Measurements from ENCODE around the gene DSTYK.

DSTYK gene

DNA sequence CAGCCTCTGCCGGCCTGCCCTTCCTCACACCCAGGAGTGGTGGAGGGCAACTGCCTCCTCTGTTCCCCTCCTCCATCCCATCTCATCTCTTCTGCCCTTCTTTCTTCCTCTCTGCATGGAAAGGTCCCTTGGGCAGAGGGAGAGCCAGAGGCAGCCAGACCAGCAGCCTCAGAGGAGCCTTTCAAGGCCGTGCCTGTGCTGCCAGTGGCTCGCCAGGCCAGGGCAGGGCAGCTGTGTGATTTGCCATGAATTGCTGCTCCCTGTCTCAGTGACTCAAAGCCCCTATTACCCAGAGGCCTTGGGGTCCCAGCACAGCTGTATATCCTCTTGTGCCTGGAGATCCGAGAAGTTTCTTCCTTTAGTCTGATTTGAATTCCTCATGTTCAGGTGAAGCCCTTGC, 38.1 kb upstream of the DSTYK start:
- Histone ChIP-seq H3K27ac (peak overlapping the region; percentile 84 to 86), H3K27me3 (no peaks in the 10 kb centered on the region), H3K9me3 (no peaks in the 10 kb centered on the region), H3K4me3 (peak overlapping the region in 1 of 2 donors; percentile 5), H3K4me1 (peaks cover 0 to 66% (median 54%) of the 10 kb centered on the region in 4 donors), H3K36me3 (no peaks in the 10 kb centered on the region)
- TF ChIP-seq CTCF (IDR thresholded peaks at IDR 0.05): no peak
- no peak for DNase-seq
- intact Hi-C loops (cut with DNase I; ENCODE audit: low total_unique reads): loop anchor here (10.0 kb wide), 1 partner anchor 265 kb away; no protein-coding TSS in a partner anchor

GRCh38 chr1:205248793-205249601, 37.5 kb upstream of the DSTYK start:
- H3K27me3 ChIP-seq: no peaks in the 10 kb centered on the region
- intact Hi-C loops (cut with DNase I; ENCODE audit: low total_unique reads): no loop called here
- no peak for TF ChIP-seq CTCF (IDR thresholded peaks at IDR 0.05)
- H3K27ac ChIP-seq: peak overlapping the region; percentile 84 to 86
- H3K9me3 ChIP-seq: no peaks in the 10 kb centered on the region
- peak overlapping the region in 1 of 2 donors; percentile 5 for H3K4me3 ChIP-seq
- peak; percentile 79 to 90 for DNase-seq
- no peaks in the 10 kb centered on the region for H3K36me3 ChIP-seq
- peaks cover 0 to 66% (median 54%) of the 10 kb centered on the region in 4 donors for H3K4me1 ChIP-seq

DNA sequence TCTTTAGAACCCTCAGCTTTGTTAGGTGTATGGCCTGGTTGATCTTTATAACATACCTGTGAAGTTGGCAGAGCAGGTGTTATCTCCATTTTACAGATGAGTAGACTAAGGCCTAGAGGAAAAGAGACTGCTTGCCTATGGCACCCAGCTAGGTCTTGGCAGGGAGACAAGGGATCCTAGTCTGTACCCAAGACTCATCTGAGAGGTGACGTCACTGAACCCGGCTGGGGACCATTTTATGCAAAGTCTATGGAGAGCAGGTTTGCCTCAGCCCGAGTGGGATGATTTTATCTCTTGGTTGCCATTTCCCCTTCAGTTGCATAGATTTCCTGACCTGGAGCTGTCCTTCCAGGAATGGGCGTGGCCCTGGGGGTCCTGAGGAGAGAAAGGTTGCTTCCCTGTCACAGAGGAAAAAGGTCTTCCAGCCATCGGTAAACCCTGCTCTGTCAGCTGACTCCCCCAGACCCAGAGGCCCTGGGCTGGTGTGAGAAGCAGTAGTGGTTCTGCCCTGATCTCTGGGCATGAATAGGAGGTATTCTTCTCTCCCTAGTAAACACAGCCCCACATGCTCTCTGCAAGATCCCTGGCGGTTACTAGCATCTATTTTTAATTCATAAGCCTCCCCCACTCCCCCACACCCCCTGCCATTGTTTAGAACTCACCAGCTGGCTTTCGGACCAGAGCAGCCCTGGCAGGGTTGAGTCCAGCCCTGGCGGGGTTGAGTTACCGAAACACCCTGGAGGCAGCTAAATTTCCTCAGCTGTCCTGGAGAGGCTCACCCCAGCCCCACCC, 35.8 kb upstream of the DSTYK start:
- intact Hi-C loops (cut with DNase I; ENCODE audit: low total_unique reads): no loop called here
- H3K36me3 ChIP-seq: no peaks in the 10 kb centered on the region
- H3K27me3 ChIP-seq: no peaks in the 10 kb centered on the region
- peaks cover 0 to 63% (median 54%) of the 10 kb centered on the region in 4 donors for H3K4me1 ChIP-seq
- peak; percentile 27 to 66 for DNase-seq
- no peak for TF ChIP-seq CTCF (IDR thresholded peaks at IDR 0.05)
- H3K4me3 ChIP-seq: no peak overlapping the region
- H3K27ac ChIP-seq: peak overlapping the region; percentile 84 to 86
- no peaks in the 10 kb centered on the region for H3K9me3 ChIP-seq

DNA sequence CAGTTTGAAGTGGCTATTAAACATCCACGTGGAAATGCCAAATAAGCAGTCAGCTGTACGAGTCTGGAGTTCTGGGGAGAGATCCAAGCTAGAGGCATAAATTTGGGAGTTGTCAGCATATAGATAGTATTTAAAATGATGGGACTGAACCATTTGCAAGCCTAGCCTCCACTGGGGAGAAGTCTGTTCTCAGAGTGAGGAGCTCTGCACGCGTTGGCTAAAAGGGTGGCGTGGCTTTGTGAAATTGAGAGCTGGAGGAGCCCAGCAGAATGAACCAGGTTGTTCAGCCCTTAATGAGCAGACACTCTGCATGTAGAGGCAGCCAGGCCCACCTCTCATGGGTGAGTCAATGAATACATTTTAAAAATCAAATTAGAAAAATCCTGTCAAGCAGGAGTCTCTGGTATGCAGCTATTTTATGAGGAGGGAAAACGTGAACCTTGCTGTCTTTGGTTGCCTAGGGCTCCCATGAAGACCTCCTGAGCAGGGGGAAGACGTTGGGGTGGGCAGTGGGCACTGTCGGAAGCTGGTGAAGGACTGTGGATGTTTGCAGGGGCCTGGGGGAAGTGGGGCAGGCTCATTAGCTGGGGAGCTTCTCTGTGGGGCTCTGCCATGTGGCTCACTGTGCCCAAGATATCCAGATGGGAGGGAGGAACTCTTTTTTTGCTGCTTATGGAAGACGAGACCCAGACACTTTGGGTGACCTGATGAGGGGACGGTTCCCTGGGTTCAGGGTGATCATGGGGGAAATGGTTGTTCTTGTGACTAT, 35.0 kb upstream of the DSTYK start:
- intact Hi-C loops (cut with DNase I; ENCODE audit: low total_unique reads): no loop called here
- Histone ChIP-seq H3K4me3 (no peak overlapping the region), H3K9me3 (no peaks in the 10 kb centered on the region), H3K36me3 (peaks cover 0 to 5% (median 5%) of the 10 kb centered on the region in 3 donors), H3K27me3 (no peaks in the 10 kb centered on the region), H3K27ac (peak overlapping the region; percentile 84 to 86), H3K4me1 (peaks cover 0 to 55% (median 50%) of the 10 kb centered on the region in 4 donors)
- peak in 1 of 2 donors; percentile 50 for DNase-seq
- no peak for TF ChIP-seq CTCF (IDR thresholded peaks at IDR 0.05)

DNA sequence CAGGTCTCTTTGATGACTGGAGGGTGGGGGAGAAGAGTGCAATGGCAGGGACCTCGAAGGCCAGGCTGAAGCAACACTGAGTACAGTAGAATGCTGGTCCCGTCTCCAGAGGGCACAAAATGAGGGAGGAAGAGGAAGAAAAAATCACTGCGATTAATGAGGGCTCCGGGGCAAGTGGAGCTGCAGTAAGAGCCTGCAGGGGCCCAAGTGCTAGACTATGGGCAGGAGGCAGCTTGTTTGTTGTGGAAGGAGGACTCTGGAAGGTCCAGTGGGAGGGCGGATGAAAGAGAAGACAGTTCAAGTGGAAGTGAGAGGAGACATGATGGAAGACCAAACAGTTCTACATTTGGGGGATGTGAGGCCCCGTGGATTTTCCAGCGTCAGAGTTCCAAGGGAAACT, 33.6 kb upstream of the DSTYK start:
- Histone ChIP-seq H3K36me3 (peaks cover 0 to 10% (median 6%) of the 10 kb centered on the region in 3 donors), H3K4me1 (peaks cover 0 to 41% (median 37%) of the 10 kb centered on the region in 4 donors), H3K9me3 (no peaks in the 10 kb centered on the region), H3K27me3 (no peaks in the 10 kb centered on the region), H3K27ac (no peak overlapping the region), H3K4me3 (no peak overlapping the region)
- TF ChIP-seq CTCF (IDR thresholded peaks at IDR 0.05): no peak
- DNase-seq: peak in 1 of 2 donors; percentile 29
- intact Hi-C loops (cut with DNase I; ENCODE audit: low total_unique reads): no loop called here

Measured in tibial artery (tissue), 4 donors.